GM12872 (cell line): Measurements from ENCODE around the gene S100A13.

Source experiments
- CTCF ChIP-seq: IDR thresholded peaks from 3 replicates; pipeline ENCODE4 v1.5.1; 2011; ENCODE audit warnings: low read depth, mild to moderate bottlenecking, low read length, moderate library complexity; ENCODE audit not compliant: insufficient read depth

S100A13 gene

DNA sequence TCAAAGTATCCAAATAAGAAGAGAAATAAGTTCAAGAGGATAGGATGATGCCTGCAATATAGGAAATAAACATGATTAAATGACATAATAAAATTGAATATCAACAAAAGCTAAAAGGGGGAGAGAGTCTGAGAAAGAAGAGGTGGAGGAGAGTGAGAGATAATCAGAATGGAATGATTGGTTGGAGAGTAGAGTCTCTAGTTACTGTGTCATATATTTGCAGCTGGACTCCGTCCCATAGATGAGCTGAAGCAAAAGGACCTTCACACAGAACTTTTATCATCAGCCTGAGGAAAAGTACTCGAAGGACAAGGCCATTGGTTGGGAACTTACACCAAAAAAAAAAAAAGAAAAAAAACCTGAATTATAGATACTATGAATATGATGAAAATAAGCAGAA lies 38.8 kb downstream of the S100A13 start:
- no peak for TF ChIP-seq CTCF

DNA sequence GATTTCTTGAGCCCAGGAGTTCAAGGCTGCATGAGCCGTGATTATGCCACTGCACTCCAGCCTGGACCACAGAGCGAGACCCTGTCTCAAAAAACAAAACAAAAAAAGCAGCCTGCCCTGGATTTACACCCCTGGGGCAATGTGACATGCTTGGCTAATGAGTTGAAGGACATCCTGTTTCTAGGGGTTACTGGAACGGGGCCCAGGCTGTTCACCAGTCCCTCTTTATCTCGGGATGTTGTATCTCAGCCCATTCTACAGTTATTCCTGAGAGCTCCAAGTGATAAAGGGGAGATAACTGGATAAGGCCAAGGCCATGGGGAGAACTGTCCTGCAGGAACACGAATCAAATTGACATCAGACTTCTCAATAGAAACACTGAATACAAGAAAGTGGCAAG lies 40.0 kb downstream of the S100A13 start:
- no peak for TF ChIP-seq CTCF

GRCh38 chr1:153586347-153586746 lies 41.0 kb downstream of the S100A13 start:
- TF ChIP-seq CTCF, result no peak

DNA sequence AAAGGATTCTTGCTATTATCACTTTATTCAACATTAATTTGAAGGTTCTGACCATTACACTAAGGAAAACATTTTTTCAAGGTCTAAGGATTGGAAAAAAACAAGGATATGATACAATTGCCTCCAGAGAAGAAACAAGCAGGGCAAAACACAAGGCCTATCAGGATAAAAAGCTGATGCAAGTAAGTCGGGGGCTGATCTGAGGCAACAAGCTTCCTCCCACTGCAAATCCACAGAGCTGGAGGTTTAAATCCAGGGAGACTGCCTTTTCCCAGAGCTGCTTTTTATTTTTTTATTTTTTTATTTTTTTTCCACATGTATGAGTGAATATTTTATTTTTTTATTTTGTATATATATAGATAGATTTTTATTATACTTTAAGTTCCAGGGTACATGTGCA lies 42.3 kb downstream of the S100A13 start:
- TF ChIP-seq CTCF, result no peak

- no peak for TF ChIP-seq CTCF
These were observed 43.3 kb downstream of the S100A13 start for GRCh38 chr1:153583976-153584375.

DNA sequence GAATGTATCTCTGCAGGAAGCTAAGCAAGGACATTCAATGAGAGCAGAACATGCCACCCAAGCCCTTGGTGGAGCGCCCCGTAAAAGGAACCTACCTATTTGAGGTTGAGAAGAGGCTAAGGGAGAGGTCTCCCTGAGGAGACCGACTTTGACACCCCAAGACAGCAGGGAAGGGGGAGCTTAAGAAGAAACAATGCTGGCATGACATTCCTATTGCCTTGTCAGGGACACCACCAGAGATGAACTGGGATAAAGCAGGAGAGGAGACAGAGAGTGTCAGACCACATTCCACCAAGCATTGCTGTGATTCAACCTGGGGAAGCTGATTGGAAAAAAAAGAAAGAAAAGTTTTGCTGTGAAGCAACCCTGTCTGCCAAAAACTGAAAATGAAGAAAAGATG lies 48.4 kb downstream of the S100A13 start:
- no peak for TF ChIP-seq CTCF

- TF ChIP-seq CTCF, result no peak
These were observed 48.8 kb downstream of the S100A13 start for GRCh38 chr1:153578490-153578889.

GRCh38 chr1:153577624-153578051 lies 49.7 kb downstream of the S100A13 start:
- TF ChIP-seq CTCF, result no peak
